ENCODE measurements around the gene CTSH.

CTSH gene

GRCh38 chr15:78943692-78944091 lies 1.2 kb downstream of the CTSH start:
- Histone ChIP-seq H3K4me3 (ENCODE audit: low read depth in 1 of 5, low read length in 5 of 5) (peak overlapping the region in 4 of 5 donors; percentile 61 to 78 (median 69)), H3K27ac (ENCODE audit: low read depth, low read length) (no peak overlapping the region), H3K36me3 (ENCODE audit: control insufficient read depth in 5 of 5, insufficient read depth in 5 of 5, low read length in 5 of 5) (no peaks in the 10 kb centered on the region), H3K27me3 (ENCODE audit: control insufficient read depth in 5 of 5, insufficient read depth in 4 of 5, low read length in 5 of 5) (peaks cover 0 to 3% (median 0%) of the 10 kb centered on the region in 5 donors), H3K4me1 (ENCODE audit: control insufficient read depth in 5 of 5, insufficient read depth in 5 of 5, low read length in 5 of 5) (peaks cover 1 to 34% (median 21%) of the 10 kb centered on the region in 5 donors), H3K9me3 (ENCODE audit: control insufficient read depth in 5 of 5, low read length in 5 of 5) (no peaks in the 10 kb centered on the region), H3K9ac (ENCODE audit: low read length in 5 of 5) (peak overlapping the region in 4 of 5 donors; percentile 18 to 74 (median 60))

- Histone ChIP-seq H3K4me3 (ENCODE audit: low read depth in 1 of 5, low read length in 5 of 5) (no peak overlapping the region), H3K27ac (ENCODE audit: low read depth, low read length) (no peak overlapping the region), H3K9ac (ENCODE audit: low read length in 5 of 5) (no peak overlapping the region)
These were observed 2.1 kb downstream of the CTSH start for GRCh38 chr15:78942741-78943140.

GRCh38 chr15:78938658-78939488 lies 6.0 kb downstream of the CTSH start:
- no peaks in the 10 kb centered on the region for H3K36me3 ChIP-seq (ENCODE audit: control insufficient read depth in 5 of 5, insufficient read depth in 5 of 5, low read length in 5 of 5)
- no peak overlapping the region for H3K4me3 ChIP-seq (ENCODE audit: low read depth in 1 of 5, low read length in 5 of 5)
- peaks cover 0 to 12% (median 3%) of the 10 kb centered on the region in 5 donors for H3K27me3 ChIP-seq (ENCODE audit: control insufficient read depth in 5 of 5, insufficient read depth in 4 of 5, low read length in 5 of 5)
- peaks cover 13 to 57% (median 30%) of the 10 kb centered on the region in 5 donors for H3K4me1 ChIP-seq (ENCODE audit: control insufficient read depth in 5 of 5, insufficient read depth in 5 of 5, low read length in 5 of 5)
- no peaks in the 10 kb centered on the region for H3K9me3 ChIP-seq (ENCODE audit: control insufficient read depth in 5 of 5, low read length in 5 of 5)
- H3K9ac ChIP-seq (ENCODE audit: low read length in 5 of 5) = no peak overlapping the region
- H3K27ac ChIP-seq (ENCODE audit: low read depth, low read length) = peak overlapping the region; percentile 60

More at GRCh38 chr15:78942741-78943140, 2.1 kb downstream of the CTSH start:
- H3K4me1 ChIP-seq (ENCODE audit: control insufficient read depth in 5 of 5, insufficient read depth in 5 of 5, low read length in 5 of 5) = peaks cover 1 to 42% (median 24%) of the 10 kb centered on the region in 5 donors
- H3K9me3 ChIP-seq (ENCODE audit: control insufficient read depth in 5 of 5, low read length in 5 of 5) = no peaks in the 10 kb centered on the region
- no peaks in the 10 kb centered on the region for H3K36me3 ChIP-seq (ENCODE audit: control insufficient read depth in 5 of 5, insufficient read depth in 5 of 5, low read length in 5 of 5)
- H3K27me3 ChIP-seq (ENCODE audit: control insufficient read depth in 5 of 5, insufficient read depth in 4 of 5, low read length in 5 of 5) = peaks cover 0 to 3% (median 0%) of the 10 kb centered on the region in 5 donors

- Histone ChIP-seq H3K27ac (ENCODE audit: low read depth, low read length) (peak overlapping the region; percentile 54), H3K27me3 (ENCODE audit: control insufficient read depth in 5 of 5, insufficient read depth in 4 of 5, low read length in 5 of 5) (peaks cover 0 to 20% (median 4%) of the 10 kb centered on the region in 5 donors), H3K4me1 (ENCODE audit: control insufficient read depth in 5 of 5, insufficient read depth in 5 of 5, low read length in 5 of 5) (peaks cover 12 to 54% (median 33%) of the 10 kb centered on the region in 5 donors), H3K36me3 (ENCODE audit: control insufficient read depth in 5 of 5, insufficient read depth in 5 of 5, low read length in 5 of 5) (peaks cover 0 to 7% (median 0%) of the 10 kb centered on the region in 5 donors), H3K9me3 (ENCODE audit: control insufficient read depth in 5 of 5, low read length in 5 of 5) (no peaks in the 10 kb centered on the region), H3K4me3 (ENCODE audit: low read depth in 1 of 5, low read length in 5 of 5) (peak overlapping the region; percentile 0 to 42 (median 22)), H3K9ac (ENCODE audit: low read length in 5 of 5) (peak overlapping the region in 1 of 5 donors; percentile 8)
These were observed 7.6 kb downstream of the CTSH start for GRCh38 chr15:78937132-78937739.

GRCh38 chr15:78934655-78935023 lies 10.2 kb downstream of the CTSH start:
- Histone ChIP-seq H3K27me3 (ENCODE audit: control insufficient read depth in 5 of 5, insufficient read depth in 4 of 5, low read length in 5 of 5) (peaks cover 0 to 24% (median 8%) of the 10 kb centered on the region in 5 donors), H3K27ac (ENCODE audit: low read depth, low read length) (peak overlapping the region; percentile 41), H3K9me3 (ENCODE audit: control insufficient read depth in 5 of 5, low read length in 5 of 5) (no peaks in the 10 kb centered on the region), H3K4me3 (ENCODE audit: low read depth in 1 of 5, low read length in 5 of 5) (no peak overlapping the region), H3K9ac (ENCODE audit: low read length in 5 of 5) (no peak overlapping the region), H3K36me3 (ENCODE audit: control insufficient read depth in 5 of 5, insufficient read depth in 5 of 5, low read length in 5 of 5) (peaks cover 0 to 28% (median 4%) of the 10 kb centered on the region in 5 donors), H3K4me1 (ENCODE audit: control insufficient read depth in 5 of 5, insufficient read depth in 5 of 5, low read length in 5 of 5) (peaks cover 12 to 54% (median 33%) of the 10 kb centered on the region in 5 donors)

- H3K4me3 ChIP-seq (ENCODE audit: low read depth in 1 of 5, low read length in 5 of 5) = no peak overlapping the region
- H3K27me3 ChIP-seq (ENCODE audit: control insufficient read depth in 5 of 5, insufficient read depth in 4 of 5, low read length in 5 of 5) = peaks cover 0 to 24% (median 8%) of the 10 kb centered on the region in 5 donors
- H3K36me3 ChIP-seq (ENCODE audit: control insufficient read depth in 5 of 5, insufficient read depth in 5 of 5, low read length in 5 of 5) = peaks cover 0 to 32% (median 4%) of the 10 kb centered on the region in 5 donors
- peak overlapping the region; percentile 41 for H3K27ac ChIP-seq (ENCODE audit: low read depth, low read length)
- H3K4me1 ChIP-seq (ENCODE audit: control insufficient read depth in 5 of 5, insufficient read depth in 5 of 5, low read length in 5 of 5) = peaks cover 12 to 48% (median 33%) of the 10 kb centered on the region in 5 donors
- peak overlapping the region in 1 of 5 donors; percentile 25 for H3K9ac ChIP-seq (ENCODE audit: low read length in 5 of 5)
- H3K9me3 ChIP-seq (ENCODE audit: control insufficient read depth in 5 of 5, low read length in 5 of 5) = no peaks in the 10 kb centered on the region
These were observed 10.8 kb downstream of the CTSH start for GRCh38 chr15:78933823-78934654.

GRCh38 chr15:78933187-78933822 lies 11.5 kb downstream of the CTSH start:
- Histone ChIP-seq H3K27me3 (ENCODE audit: control insufficient read depth in 5 of 5, insufficient read depth in 4 of 5, low read length in 5 of 5) (peaks cover 0 to 24% (median 8%) of the 10 kb centered on the region in 5 donors), H3K9ac (ENCODE audit: low read length in 5 of 5) (peak overlapping the region in 1 of 5 donors; percentile 25), H3K36me3 (ENCODE audit: control insufficient read depth in 5 of 5, insufficient read depth in 5 of 5, low read length in 5 of 5) (peaks cover 0 to 36% (median 4%) of the 10 kb centered on the region in 5 donors), H3K4me1 (ENCODE audit: control insufficient read depth in 5 of 5, insufficient read depth in 5 of 5, low read length in 5 of 5) (peaks cover 12 to 42% (median 30%) of the 10 kb centered on the region in 5 donors), H3K27ac (ENCODE audit: low read depth, low read length) (no peak overlapping the region), H3K4me3 (ENCODE audit: low read depth in 1 of 5, low read length in 5 of 5) (no peak overlapping the region), H3K9me3 (ENCODE audit: control insufficient read depth in 5 of 5, low read length in 5 of 5) (no peaks in the 10 kb centered on the region)

GRCh38 chr15:78932258-78932808 lies 12.5 kb downstream of the CTSH start:
- no peak overlapping the region for H3K9ac ChIP-seq (ENCODE audit: low read length in 5 of 5)

More at GRCh38 chr15:78932258-78932808, 12.5 kb downstream of the CTSH start:
- H3K4me3 ChIP-seq (ENCODE audit: low read depth in 1 of 5, low read length in 5 of 5) = no peak overlapping the region
- H3K4me1 ChIP-seq (ENCODE audit: control insufficient read depth in 5 of 5, insufficient read depth in 5 of 5, low read length in 5 of 5) = peaks cover 9 to 34% (median 23%) of the 10 kb centered on the region in 5 donors
- H3K27me3 ChIP-seq (ENCODE audit: control insufficient read depth in 5 of 5, insufficient read depth in 4 of 5, low read length in 5 of 5) = peaks cover 0 to 22% (median 8%) of the 10 kb centered on the region in 5 donors
- peaks cover 0 to 44% (median 11%) of the 10 kb centered on the region in 5 donors for H3K36me3 ChIP-seq (ENCODE audit: control insufficient read depth in 5 of 5, insufficient read depth in 5 of 5, low read length in 5 of 5)
- H3K9me3 ChIP-seq (ENCODE audit: control insufficient read depth in 5 of 5, low read length in 5 of 5) = no peaks in the 10 kb centered on the region
- H3K27ac ChIP-seq (ENCODE audit: low read depth, low read length) = no peak overlapping the region

Measured in subcutaneous abdominal adipose tissue (tissue), 5 donors.